ENCODE measurements around the gene HIBADH. TPM values are rescaled to one million over a fixed set of nuclear protein-coding genes. Genes with fewer than 3 reads are reported as not detected.

The HIBADH gene
- total RNA-seq, 4 donors from 2014 or later = 19.6 to 35.0 (median 30.5) TPM

DNA sequence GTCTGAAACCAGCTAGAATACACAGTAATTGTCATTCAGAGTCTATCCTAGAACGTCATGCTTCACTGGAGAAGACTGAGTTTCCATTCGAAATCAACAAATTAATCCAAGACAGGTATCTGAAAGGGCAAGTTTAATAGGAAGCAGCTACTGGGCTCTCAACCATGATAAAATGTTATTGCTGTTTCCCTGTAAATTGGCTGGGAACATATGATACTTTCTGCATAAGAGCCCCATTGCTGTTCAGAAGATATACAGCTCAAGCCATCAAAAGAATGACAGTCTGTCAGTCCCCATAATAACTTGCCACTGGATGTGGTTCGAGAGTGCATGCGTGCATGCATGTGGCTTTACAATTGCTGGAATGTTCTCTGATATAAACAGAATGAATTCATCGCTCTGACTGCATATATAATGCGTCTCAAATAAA is 129.0 kb downstream of the HIBADH start:
- intact Hi-C loops (cut with DNase I; ENCODE audit: low total_unique reads) = no loop called here
- WGBS, 2 donors = 88 to 93% methylated on average over 6 of the region's 6 CpGs
- no peak overlapping the region for H3K4me3 ChIP-seq (ENCODE audit: low read depth, poor library complexity, severe bottlenecking)
- no peak for DNase-seq (ENCODE audit: low spot score in 2 of 2)
- no peak for TF ChIP-seq POLR2A (IDR thresholded peaks at IDR 0.05)
- TF ChIP-seq, protein P1, sequence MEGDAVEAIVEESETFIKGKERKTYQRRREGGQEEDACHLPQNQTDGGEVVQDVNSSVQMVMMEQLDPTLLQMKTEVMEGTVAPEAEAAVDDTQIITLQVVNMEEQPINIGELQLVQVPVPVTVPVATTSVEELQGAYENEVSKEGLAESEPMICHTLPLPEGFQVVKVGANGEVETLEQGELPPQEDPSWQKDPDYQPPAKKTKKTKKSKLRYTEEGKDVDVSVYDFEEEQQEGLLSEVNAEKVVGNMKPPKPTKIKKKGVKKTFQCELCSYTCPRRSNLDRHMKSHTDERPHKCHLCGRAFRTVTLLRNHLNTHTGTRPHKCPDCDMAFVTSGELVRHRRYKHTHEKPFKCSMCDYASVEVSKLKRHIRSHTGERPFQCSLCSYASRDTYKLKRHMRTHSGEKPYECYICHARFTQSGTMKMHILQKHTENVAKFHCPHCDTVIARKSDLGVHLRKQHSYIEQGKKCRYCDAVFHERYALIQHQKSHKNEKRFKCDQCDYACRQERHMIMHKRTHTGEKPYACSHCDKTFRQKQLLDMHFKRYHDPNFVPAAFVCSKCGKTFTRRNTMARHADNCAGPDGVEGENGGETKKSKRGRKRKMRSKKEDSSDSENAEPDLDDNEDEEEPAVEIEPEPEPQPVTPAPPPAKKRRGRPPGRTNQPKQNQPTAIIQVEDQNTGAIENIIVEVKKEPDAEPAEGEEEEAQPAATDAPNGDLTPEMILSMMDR (IDR thresholded peaks at IDR 0.05) = no peak

DNA sequence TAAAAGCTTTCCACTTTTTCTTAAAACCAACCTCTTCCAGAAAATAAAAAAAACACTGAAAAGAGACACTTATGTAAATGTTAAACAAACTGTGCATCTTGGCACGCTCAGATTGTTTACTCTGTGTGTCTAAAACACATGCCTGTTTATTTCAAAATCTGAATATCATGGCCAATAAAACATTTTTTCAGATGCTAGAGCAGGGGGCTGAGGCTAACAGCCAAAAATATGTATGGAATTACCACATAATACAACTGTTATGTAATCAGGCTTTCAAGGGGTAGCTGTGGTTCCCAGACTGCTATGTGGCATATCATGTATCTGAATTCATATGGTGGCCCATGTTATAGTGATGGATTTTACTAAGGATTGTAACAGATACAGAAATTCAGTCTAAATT is 130.4 kb downstream of the HIBADH start:
- intact Hi-C loops (cut with DNase I; ENCODE audit: low total_unique reads) = no loop called here
- DNase-seq (ENCODE audit: low spot score in 2 of 2) = no peak
- WGBS, 2 donors = 81 to 88% methylated on average over 1 of the region's 1 CpG
- TF ChIP-seq, protein P1 (IDR thresholded peaks at IDR 0.05) = no peak
- TF ChIP-seq POLR2A (IDR thresholded peaks at IDR 0.05) = no peak
- H3K4me3 ChIP-seq (ENCODE audit: low read depth, poor library complexity, severe bottlenecking) = no peak overlapping the region

DNA sequence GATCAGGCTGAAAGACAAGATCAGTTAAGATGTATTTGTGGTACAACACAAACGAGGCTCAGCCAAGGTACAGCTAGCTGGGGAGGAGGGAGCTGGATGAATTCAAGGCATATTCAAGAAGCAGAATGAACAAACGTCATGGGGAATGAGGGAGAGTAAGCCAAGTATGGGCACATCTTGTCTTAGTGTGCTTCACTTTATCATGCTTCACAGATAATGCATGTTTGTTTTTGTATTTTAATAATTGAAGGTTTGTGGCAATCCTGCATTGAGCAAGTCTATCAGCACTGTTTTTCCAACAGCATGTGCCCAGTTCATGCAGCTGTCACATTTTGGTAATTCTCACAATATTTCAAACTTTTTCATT is 135.4 kb downstream of the HIBADH start:
- H3K4me3 ChIP-seq (ENCODE audit: low read depth, poor library complexity, severe bottlenecking) = no peak overlapping the region
- 34 to 36% methylated on average over 2 of the region's 2 CpGs for WGBS, 2 donors
- intact Hi-C loops (cut with DNase I; ENCODE audit: low total_unique reads) = no loop called here
- no peak for TF ChIP-seq POLR2A (IDR thresholded peaks at IDR 0.05)
- TF ChIP-seq, protein P1 (IDR thresholded peaks at IDR 0.05) = no peak
- DNase-seq (ENCODE audit: low spot score in 2 of 2) = peak in 1 of 2 donors; percentile 71

DNA sequence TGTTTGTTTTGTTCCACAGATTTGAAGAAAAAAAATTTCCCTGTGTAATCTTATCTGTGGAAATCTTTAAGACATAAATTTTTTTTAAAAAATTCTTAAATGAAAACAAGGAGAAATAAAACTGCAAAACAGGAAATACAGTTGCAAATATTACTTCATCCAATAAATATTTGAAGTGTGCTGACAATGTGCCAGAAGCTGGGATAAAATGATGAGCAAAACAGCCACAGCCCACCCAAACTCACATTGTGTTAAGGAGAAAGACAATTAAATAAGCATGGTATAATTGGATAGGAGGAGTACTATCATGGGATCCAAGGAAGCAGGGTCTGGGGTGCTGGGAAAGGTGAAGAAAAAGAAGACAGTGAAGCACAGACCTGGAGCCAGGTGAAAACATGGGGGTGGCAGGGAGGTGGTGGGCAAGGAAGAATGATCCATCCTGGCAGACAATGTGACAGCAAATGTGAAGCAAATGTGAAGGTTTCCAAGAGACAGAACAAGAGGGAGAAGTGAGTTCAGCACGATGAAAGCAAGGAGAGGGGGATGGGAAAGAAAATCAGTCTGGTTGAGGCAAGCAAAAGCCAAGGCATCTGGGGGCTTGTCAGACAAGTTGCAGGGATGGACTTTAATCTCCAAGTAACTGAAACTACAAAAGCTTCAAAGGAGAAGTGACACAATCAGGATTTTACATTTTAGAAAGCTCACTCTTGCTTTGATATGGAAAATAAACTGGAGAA is 135.9 kb downstream of the HIBADH start:
- DNase-seq (ENCODE audit: low spot score in 2 of 2) = no peak
- WGBS, 2 donors = 45 to 58% methylated on average over 1 of the region's 1 CpG
- intact Hi-C loops (cut with DNase I; ENCODE audit: low total_unique reads) = no loop called here
- TF ChIP-seq, protein P1 (IDR thresholded peaks at IDR 0.05) = no peak
- no peak for TF ChIP-seq POLR2A (IDR thresholded peaks at IDR 0.05)
- no peak overlapping the region for H3K4me3 ChIP-seq (ENCODE audit: low read depth, poor library complexity, severe bottlenecking)

DNA sequence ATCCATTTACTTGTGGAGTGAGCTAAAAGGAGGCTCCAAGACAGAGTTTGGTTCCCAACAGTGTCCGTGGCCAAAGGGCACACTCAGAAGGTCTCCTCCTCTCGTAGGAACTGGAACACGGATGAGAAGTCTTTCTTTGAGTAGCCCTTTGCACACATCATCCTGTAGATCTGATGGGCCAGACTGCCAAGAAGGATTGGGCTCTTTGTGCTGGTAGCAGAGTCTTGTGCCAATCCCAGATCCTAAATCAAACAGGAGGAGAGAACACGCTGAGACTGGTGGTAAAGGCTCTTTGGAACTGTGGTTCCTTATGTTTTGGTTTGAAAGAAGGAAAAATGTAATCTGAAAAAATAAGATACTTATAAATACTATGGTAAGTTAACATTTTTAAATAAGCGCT is 136.6 kb downstream of the HIBADH start:
- TF ChIP-seq POLR2A (IDR thresholded peaks at IDR 0.05) = no peak
- TF ChIP-seq, protein P1 (IDR thresholded peaks at IDR 0.05) = no peak
- WGBS, 2 donors = 86 to 89% methylated on average over 5 of the region's 5 CpGs
- H3K4me3 ChIP-seq (ENCODE audit: low read depth, poor library complexity, severe bottlenecking) = no peak overlapping the region
- intact Hi-C loops (cut with DNase I; ENCODE audit: low total_unique reads) = no loop called here
- DNase-seq (ENCODE audit: low spot score in 2 of 2) = no peak

DNA sequence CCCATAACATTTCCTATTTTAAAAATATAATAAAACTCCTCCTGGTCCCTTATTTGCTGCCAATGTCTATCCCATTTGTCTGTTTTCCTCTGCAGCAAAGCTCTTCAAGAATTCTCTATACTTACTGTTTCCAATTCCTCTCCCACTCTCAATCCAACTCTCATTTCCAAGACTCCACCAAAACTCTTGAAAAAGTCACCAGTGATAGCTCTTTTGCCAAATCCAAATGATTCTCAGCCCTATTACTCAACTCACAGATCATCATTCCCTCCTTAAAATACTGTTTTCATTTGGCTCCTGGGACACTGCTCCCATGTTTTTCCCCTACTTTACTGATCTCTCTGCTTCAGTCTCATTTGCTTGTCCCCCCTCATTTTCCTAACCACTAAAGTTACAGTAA is 139.4 kb downstream of the HIBADH start:
- intact Hi-C loops (cut with DNase I; ENCODE audit: low total_unique reads) = no loop called here
- TF ChIP-seq POLR2A (IDR thresholded peaks at IDR 0.05) = no peak
- TF ChIP-seq, protein P1 (IDR thresholded peaks at IDR 0.05) = no peak
- DNase-seq (ENCODE audit: low spot score in 2 of 2) = no peak
- H3K4me3 ChIP-seq (ENCODE audit: low read depth, poor library complexity, severe bottlenecking) = no peak overlapping the region
